ENCODE measurements around the gene SLC8A3. TPM values are rescaled to one million over a fixed set of nuclear protein-coding genes. Genes with fewer than 3 reads are reported as not detected.
A peak's percentile ranks its signal among the peaks of the same experiment; 100 is the strongest.
"Not testable (repeated sequence)": the region's sequence is repeated elsewhere in the genome, so short reads cannot be mapped to it uniquely, and the experiment has no call there.

The SLC8A3 gene
- total RNA-seq, result under 1 TPM; 0.40 TPM

GRCh38 chr14:70188659-70189455 lies at the start of gene SLC8A3:
SLC8A3 (minus strand) TSS chr14:70188951; CDS start chr14:70168422, 20,529 bp downstream.
- intact Hi-C loops (cut with DNase I), result no loop called here
- Histone ChIP-seq H3K9me3 (no peaks in the 10 kb centered on the region), H3K9ac (ENCODE audit: low read depth in 2 of 2, low read length in 2 of 2) (peak within 1 kb of the TSS in 1 of 2 donors; percentile 20), H3K4me3 (peak within 1 kb of the TSS; percentile 29), H3K27ac (no peak within 1 kb of the TSS), H3K36me3 (no peaks in the 10 kb centered on the region), H3K4me1 (peaks cover 5% of the 10 kb centered on the region), H3K27me3 (peaks cover 28% of the 10 kb centered on the region)
- peak; percentile 22 for DNase-seq
- TF ChIP-seq CTCF (IDR thresholded peaks at IDR 0.05), result no peak

GRCh38 chr14:70237710-70238109 lies 49.0 kb upstream of the SLC8A3 start:
- no peak overlapping the region for H3K4me3 ChIP-seq
- DNase-seq, result no peak
- TF ChIP-seq CTCF (IDR thresholded peaks at IDR 0.05), result no peak
- H3K36me3 ChIP-seq, result no peaks in the 10 kb centered on the region
- H3K27me3 ChIP-seq, result no peaks in the 10 kb centered on the region
- no peak overlapping the region for H3K27ac ChIP-seq
- no peak overlapping the region for H3K9ac ChIP-seq (ENCODE audit: low read depth in 2 of 2, low read length in 2 of 2)
- no peaks in the 10 kb centered on the region for H3K4me1 ChIP-seq
- H3K9me3 ChIP-seq, result no peaks in the 10 kb centered on the region
- intact Hi-C loops (cut with DNase I), result no loop called here

GRCh38 chr14:70234066-70234950 lies 45.6 kb upstream of the SLC8A3 start:
- DNase-seq, result no peak
- intact Hi-C loops (cut with DNase I), result no loop called here

GRCh38 chr14:70231756-70232544 lies 43.2 kb upstream of the SLC8A3 start:
- H3K36me3 ChIP-seq, result not testable (repeated sequence)

More at GRCh38 chr14:70234066-70234950, 45.6 kb upstream of the SLC8A3 start:
- Histone ChIP-seq H3K9ac (ENCODE audit: low read depth in 2 of 2, low read length in 2 of 2) (no peak overlapping the region), H3K36me3 (no peaks in the 10 kb centered on the region), H3K4me3 (no peak overlapping the region), H3K27me3 (no peaks in the 10 kb centered on the region), H3K4me1 (no peaks in the 10 kb centered on the region), H3K9me3 (no peaks in the 10 kb centered on the region), H3K27ac (no peak overlapping the region)
- TF ChIP-seq CTCF (IDR thresholded peaks at IDR 0.05), result no peak

GRCh38 chr14:70229877-70230640 lies 41.3 kb upstream of the SLC8A3 start:
- H3K4me1 ChIP-seq; H3K9me3 ChIP-seq; H3K9ac ChIP-seq (ENCODE audit: low read depth in 2 of 2, low read length in 2 of 2); H3K27ac ChIP-seq; H3K36me3 ChIP-seq; H3K4me3 ChIP-seq; DNase-seq; intact Hi-C loops (cut with DNase I); H3K27me3 ChIP-seq: not testable (repeated sequence)

More at GRCh38 chr14:70231756-70232544, 43.2 kb upstream of the SLC8A3 start:
- intact Hi-C loops (cut with DNase I); H3K4me1 ChIP-seq; DNase-seq; H3K4me3 ChIP-seq; H3K9me3 ChIP-seq; H3K27ac ChIP-seq; H3K27me3 ChIP-seq; H3K9ac ChIP-seq (ENCODE audit: low read depth in 2 of 2, low read length in 2 of 2): not testable (repeated sequence)
